Keratinocyte (primary cell): Measurements from ENCODE around the gene KCNN2. TPM values are rescaled to one million over a fixed set of nuclear protein-coding genes. Genes with fewer than 3 reads are reported as not detected.

Experiments used
- DNase-seq: peaks from one replicate; pipeline ENCODE4 v3.0.0-alpha.2; 2011; ENCODE audit warnings: low read depth, missing footprints, low spot score
- FAIRE-seq: peaks from 2 replicates; lab custom pipeline; 2011; peaks lifted over from hg19 to GRCh38; lab: Jason Lieb, UNC
- H2AFZ ChIP-seq: 2 replicates; pipeline ENCODE4 v1.6.0; 2012; ENCODE audit warnings: low read length, control low read depth, inconsistent platforms; ENCODE audit not compliant: control insufficient read depth
- H3K27ac ChIP-seq: 2 replicates; pipeline ENCODE4 v1.5.1; 2011; ENCODE audit warnings: low read length; ENCODE audit not compliant: control insufficient read depth, insufficient read depth
- H3K27me3 ChIP-seq: 3 replicates; pipeline ENCODE4 v1.6.0; 2011; ENCODE audit warnings: low read length; ENCODE audit not compliant: control insufficient read depth, insufficient read depth; ENCODE audit errors: extremely low read depth
- H3K36me3 ChIP-seq, 2 experiments: 2 replicates in 1 of 2; 3 replicates in 1 of 2; pipeline ENCODE4 v1.5.1; 2011; ENCODE audit warnings: low read length in 2 of 2, mild to moderate bottlenecking in 1 of 2; ENCODE audit not compliant: control insufficient read depth in 2 of 2, insufficient read depth in 2 of 2; ENCODE audit errors: extremely low read depth in 1 of 2
- H3K4me1 ChIP-seq: 3 replicates; pipeline ENCODE4 v1.5.1; 2011; ENCODE audit warnings: low read length; ENCODE audit not compliant: control insufficient read depth, insufficient read depth; ENCODE audit errors: extremely low read depth
- H3K4me2 ChIP-seq: 3 replicates; pipeline ENCODE4 v1.6.0; 2011; ENCODE audit warnings: low read depth, low read length; ENCODE audit not compliant: control insufficient read depth, insufficient read depth; ENCODE audit errors: extremely low read depth
- H3K4me3 ChIP-seq, 3 experiments: fragments of 200-600 bp in 1 of 3; sonication (generic) in 1 of 3; 2 replicates in 2 of 3; 3 replicates in 1 of 3; pipeline ENCODE4 v1.5.1; 2011 to 2016; ENCODE audit warnings: low read length in 3 of 3, mild to moderate bottlenecking in 3 of 3, control low read depth in 2 of 3, inconsistent platforms in 1 of 3, low read depth in 1 of 3, mixed read lengths in 1 of 3, mixed run types in 1 of 3, moderate library complexity in 1 of 3; ENCODE audit not compliant: control insufficient read depth in 2 of 3, insufficient read depth in 2 of 3; ENCODE audit errors: extremely low read depth in 1 of 3
- H3K79me2 ChIP-seq: 2 replicates; pipeline ENCODE4 v1.6.0; 2012; ENCODE audit warnings: low read length; ENCODE audit not compliant: control insufficient read depth, insufficient read depth
- H3K9ac ChIP-seq: 3 replicates; pipeline ENCODE4 v1.6.0; 2011; ENCODE audit warnings: low read length; ENCODE audit not compliant: control insufficient read depth, insufficient read depth; ENCODE audit errors: extremely low read depth
- H3K9me1 ChIP-seq: 3 replicates; pipeline ENCODE4 v1.6.0; 2011; ENCODE audit warnings: low read length; ENCODE audit not compliant: control insufficient read depth, insufficient read depth; ENCODE audit errors: extremely low read depth
- H3K9me3 ChIP-seq: 2 replicates; pipeline ENCODE4 v1.5.1; 2012; ENCODE audit warnings: low read depth, low read length; ENCODE audit not compliant: control insufficient read depth
- H4K20me1 ChIP-seq: 3 replicates; pipeline ENCODE4 v1.6.0; 2011; ENCODE audit warnings: low read length; ENCODE audit not compliant: control insufficient read depth, insufficient read depth; ENCODE audit errors: extremely low read depth
- CTCF ChIP-seq, 3 experiments: IDR thresholded peaks in 1 of 3; conservative IDR thresholded peaks in 1 of 3; optimal IDR thresholded peaks in 1 of 3; 2 replicates in 2 of 3; 3 replicates in 1 of 3; pipeline versions ENCODE3 to v1.5.1; 2011; ENCODE audit warnings: low read length in 3 of 3, mild to moderate bottlenecking in 3 of 3, moderate library complexity in 2 of 3, control low read depth in 1 of 3, inconsistent platforms in 1 of 3; ENCODE audit not compliant: insufficient read depth in 2 of 3; ENCODE audit errors: extremely low read depth in 1 of 3
- EZH2 ChIP-seq: IDR thresholded peaks from one replicate; pipeline ENCODE4 v1.6.1; 2012; ENCODE audit warnings: inconsistent platforms, mild to moderate bottlenecking, low read length, moderate library complexity
- dilution Hi-C: fragments of 300-500 bp; cut with MboI; formaldehyde crosslinking; loops from one replicate; pipeline ENCODE4 v1.7.0; 2020; ENCODE audit warnings: low sequenced_read_pairs; ENCODE audit not compliant: extremely low pct_ligation_motif_present
- polyA plus RNA-seq, 5 experiments: library from polyadenylated mRNA; depleted of rRNA in 3 of 5; stranded (reverse) in 3 of 5; stranded (forward) in 1 of 5; unstranded in 1 of 5; fragments of >200 nt; gene quantifications; 1 replicate in 1 of 5; 2 replicates in 3 of 5; 3 replicates in 1 of 5; pipeline versions ENCODE4 v1.2.1 to v1.2.3, GENCODE V29; 2011 to 2012; ENCODE audit warnings: missing spikeins in 2 of 5, low read depth in 1 of 5, low replicate concordance in 1 of 5

The KCNN2 gene
- polyA plus RNA-seq, 1 donor (not counting 4 experiments of a cell fraction or from before 2014, with no cell fraction given): 0.09 TPM

GRCh38 chr5:114416254-114416653, 54.4 kb downstream of the KCNN2 start:
- Histone ChIP-seq H3K27me3 (no peaks in the 10 kb centered on the region), H2AFZ (no peak overlapping the region), H3K9me1 (no peaks in the 10 kb centered on the region), H3K4me2 (no peak overlapping the region), H3K4me1 (peaks cover 4% of the 10 kb centered on the region), H3K4me3 (no peak overlapping the region), H3K36me3 (no peaks in the 10 kb centered on the region), H3K9me3 (no peaks in the 10 kb centered on the region), H4K20me1 (no peaks in the 10 kb centered on the region), H3K79me2 (no peaks in the 10 kb centered on the region), H3K27ac (no peak overlapping the region), H3K9ac (no peak overlapping the region)
- FAIRE-seq (no peak), DNase-seq (no peak)
- dilution Hi-C loops: no loop called here
- TF ChIP-seq EZH2 (no peak), CTCF (optimal IDR thresholded peaks at IDR 0.05 in 1 of 3, IDR thresholded peaks at IDR 0.05 in 1 of 3, conservative IDR thresholded peaks at IDR 0.05 in 1 of 3; ENCODE audit: extremely low read depth in 1 of 3, insufficient read depth in 2 of 3, low read length in 3 of 3) (no peak)

GRCh38 chr5:114417519-114417918, 55.6 kb downstream of the KCNN2 start:
- H2AFZ ChIP-seq: no peak overlapping the region

More at GRCh38 chr5:114417519-114417918, 55.6 kb downstream of the KCNN2 start:
- no peak for TF ChIP-seq EZH2
- TF ChIP-seq CTCF (optimal IDR thresholded peaks at IDR 0.05 in 1 of 3, IDR thresholded peaks at IDR 0.05 in 1 of 3, conservative IDR thresholded peaks at IDR 0.05 in 1 of 3; ENCODE audit: extremely low read depth in 1 of 3, insufficient read depth in 2 of 3, low read length in 3 of 3): no peak
- Histone ChIP-seq H3K9me1 (no peaks in the 10 kb centered on the region), H3K36me3 (no peaks in the 10 kb centered on the region), H3K4me2 (no peak overlapping the region), H3K9me3 (no peaks in the 10 kb centered on the region), H3K27me3 (no peaks in the 10 kb centered on the region), H3K4me3 (no peak overlapping the region), H3K27ac (no peak overlapping the region), H4K20me1 (no peaks in the 10 kb centered on the region), H3K4me1 (peaks cover 2% of the 10 kb centered on the region), H3K79me2 (no peaks in the 10 kb centered on the region), H3K9ac (no peak overlapping the region)
- FAIRE-seq (no peak), DNase-seq (no peak)
- dilution Hi-C loops: no loop called here
